ENCODE results near the gene OBSCN.

The OBSCN gene

DNA sequence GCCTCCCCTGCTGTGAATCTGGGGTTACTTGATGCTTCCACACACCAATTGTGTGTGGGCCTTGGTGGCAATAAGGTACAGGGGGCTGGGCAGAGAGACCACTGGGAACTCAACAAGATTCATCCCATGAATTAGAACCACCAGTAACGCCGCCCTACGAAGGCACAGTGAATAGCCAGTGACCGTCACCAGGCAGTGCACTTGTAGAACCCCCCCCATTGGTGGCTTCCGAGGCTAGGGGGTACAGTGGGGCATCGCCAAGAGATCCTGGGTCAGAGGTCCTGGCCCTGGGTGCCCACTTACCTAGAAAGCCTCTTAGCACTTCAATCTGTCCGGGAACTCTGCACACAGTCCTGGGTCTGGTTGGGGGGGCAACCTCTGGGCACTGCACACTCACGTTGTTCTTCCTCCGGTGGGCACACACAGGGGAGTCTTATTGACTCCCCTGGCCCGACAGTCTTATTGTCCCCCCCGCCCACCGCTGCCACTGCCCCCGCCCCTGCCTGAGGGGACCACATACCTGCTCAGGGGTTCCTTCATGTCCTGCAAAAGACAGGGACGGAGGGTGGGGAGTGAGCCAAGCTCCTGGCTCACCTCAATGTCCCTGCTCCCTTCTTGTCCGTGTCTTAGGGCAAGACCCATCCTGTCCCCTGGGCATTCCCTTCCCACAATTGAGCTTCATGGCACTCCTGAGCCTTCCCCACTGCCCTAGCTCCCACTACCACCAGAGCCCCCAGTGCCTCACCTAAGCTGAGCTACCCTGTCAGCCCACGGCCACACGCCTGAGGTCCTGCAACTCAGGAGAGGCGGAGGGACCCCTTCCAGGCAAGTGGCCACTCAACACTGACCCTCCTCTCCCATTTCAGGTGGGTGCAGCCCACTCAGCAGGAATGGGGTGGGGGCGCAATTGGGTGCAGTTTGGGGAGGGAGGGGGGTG lies 201.3 kb downstream of the OBSCN start:
- H3K4me3 ChIP-seq (ENCODE audit: low read depth, low read length) = no peak overlapping the region
- no peaks in the 10 kb centered on the region for H3K27me3 ChIP-seq (replicated peaks)
- in situ Hi-C loops (cut with HindIII; ENCODE audit: low pct_ligation_motif_present, low sequenced_read_pairs) = no loop called here
- no peak for DNase-seq
- H3K36me3 ChIP-seq (replicated peaks) = no peaks in the 10 kb centered on the region
- TF ChIP-seq CTCF (IDR thresholded peaks at IDR 0.05; ENCODE audit: low read depth, low read length, missing control alignments) = no peak
- H3K27ac ChIP-seq = no peak overlapping the region

- TF ChIP-seq CTCF (IDR thresholded peaks at IDR 0.05; ENCODE audit: low read depth, low read length, missing control alignments) = no peak
- in situ Hi-C loops (cut with HindIII; ENCODE audit: low pct_ligation_motif_present, low sequenced_read_pairs) = no loop called here
- Histone ChIP-seq H3K27ac (no peak overlapping the region), H3K36me3 (replicated peaks) (no peaks in the 10 kb centered on the region), H3K4me3 (ENCODE audit: low read depth, low read length) (no peak overlapping the region), H3K27me3 (replicated peaks) (no peaks in the 10 kb centered on the region)
- no peak for DNase-seq
Observed at GRCh38 chr1:228410015-228410414, 202.2 kb downstream of the OBSCN start.

DNA sequence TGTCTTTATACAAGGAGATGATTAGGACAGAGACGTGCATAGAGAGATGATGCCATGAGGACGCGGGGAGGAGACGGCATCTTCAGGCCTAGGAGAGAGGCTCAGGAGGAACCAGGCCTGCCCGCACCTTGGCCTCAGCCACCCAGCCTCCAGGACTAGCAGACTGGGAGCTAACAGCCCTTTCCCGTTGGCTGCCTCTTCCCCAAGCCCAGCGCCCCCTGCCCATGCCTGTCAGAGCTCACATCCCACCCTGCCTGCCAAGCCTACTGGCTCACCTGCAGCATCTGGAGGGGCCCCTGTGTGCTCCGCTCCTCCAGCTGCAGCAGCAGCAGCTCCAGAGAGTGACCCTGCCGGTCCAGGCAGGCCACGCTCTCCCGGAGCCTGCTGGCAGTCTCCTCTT lies 202.8 kb downstream of the OBSCN start:
- no peak for DNase-seq
- TF ChIP-seq CTCF (IDR thresholded peaks at IDR 0.05; ENCODE audit: low read depth, low read length, missing control alignments) = no peak
- Histone ChIP-seq H3K27me3 (replicated peaks) (no peaks in the 10 kb centered on the region), H3K4me3 (ENCODE audit: low read depth, low read length) (no peak overlapping the region), H3K36me3 (replicated peaks) (no peaks in the 10 kb centered on the region), H3K27ac (no peak overlapping the region)
- in situ Hi-C loops (cut with HindIII; ENCODE audit: low pct_ligation_motif_present, low sequenced_read_pairs) = no loop called here

GRCh38 chr1:228411121-228411520 lies 203.3 kb downstream of the OBSCN start:
- H3K27ac ChIP-seq = no peak overlapping the region
- H3K27me3 ChIP-seq (replicated peaks) = no peaks in the 10 kb centered on the region
- TF ChIP-seq CTCF (IDR thresholded peaks at IDR 0.05; ENCODE audit: low read depth, low read length, missing control alignments) = no peak
- no peaks in the 10 kb centered on the region for H3K36me3 ChIP-seq (replicated peaks)
- H3K4me3 ChIP-seq (ENCODE audit: low read depth, low read length) = no peak overlapping the region
- in situ Hi-C loops (cut with HindIII; ENCODE audit: low pct_ligation_motif_present, low sequenced_read_pairs) = no loop called here
- DNase-seq = no peak

DNA sequence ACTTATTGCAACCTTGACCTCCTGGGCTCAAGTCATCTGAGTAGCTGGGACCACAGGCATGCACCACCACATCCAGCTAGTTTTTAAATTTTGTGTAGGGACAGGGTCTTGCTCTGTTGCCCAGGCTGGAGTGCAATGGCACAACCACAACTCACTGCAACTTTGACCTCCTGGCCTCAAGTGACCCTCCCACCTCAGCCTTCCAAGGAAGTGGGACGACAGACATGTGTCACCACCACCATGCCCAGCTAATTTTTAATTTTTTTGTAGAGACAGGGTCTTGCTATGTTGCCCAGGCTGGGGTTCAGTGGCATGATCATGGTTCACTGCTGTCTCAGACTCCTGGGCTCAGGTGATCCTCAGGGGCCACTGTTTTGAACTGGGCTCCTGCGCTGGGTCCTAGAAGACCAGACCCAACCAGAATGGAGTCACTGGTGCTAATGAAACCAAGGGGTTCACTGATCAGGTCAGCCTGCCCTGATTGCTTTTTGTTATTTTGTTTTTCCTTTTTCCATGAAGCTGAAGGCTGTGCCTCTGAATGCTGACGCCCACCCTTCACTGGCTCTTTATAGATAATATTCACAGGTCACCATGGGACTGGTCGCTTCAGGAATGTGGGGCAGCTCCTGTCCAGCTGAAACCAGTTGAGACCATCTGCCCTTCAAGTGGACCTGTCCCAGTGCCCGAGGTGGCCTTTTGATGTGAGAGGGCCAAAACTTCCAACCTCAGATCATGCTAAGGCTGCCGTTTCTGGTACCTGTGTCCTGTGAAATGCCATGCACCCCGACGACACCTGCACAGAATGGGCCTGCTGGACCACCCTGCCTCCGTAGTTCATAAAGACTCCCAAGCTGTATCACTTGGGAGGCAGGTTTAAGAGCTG lies 203.9 kb downstream of the OBSCN start:
- in situ Hi-C loops (cut with HindIII; ENCODE audit: low pct_ligation_motif_present, low sequenced_read_pairs) = no loop called here
- H3K36me3 ChIP-seq (replicated peaks) = no peaks in the 10 kb centered on the region
- no peaks in the 10 kb centered on the region for H3K27me3 ChIP-seq (replicated peaks)
- no peak overlapping the region for H3K27ac ChIP-seq
- no peak for DNase-seq
- no peak for TF ChIP-seq CTCF (IDR thresholded peaks at IDR 0.05; ENCODE audit: low read depth, low read length, missing control alignments)
- H3K4me3 ChIP-seq (ENCODE audit: low read depth, low read length) = no peak overlapping the region
